ENCODE measurements around the gene PDLIM5. TPM values are rescaled to one million over a fixed set of nuclear protein-coding genes. Genes with fewer than 3 reads are reported as not detected.

The PDLIM5 gene
- total and polyA plus RNA-seq, 2 of the 8 experiments (the other 6 are each of a cell fraction or from before 2014, with no cell fraction given): 37.3 to 62.1 TPM

GRCh38 chr4:94415448-94415847 lies 36.3 kb upstream of the PDLIM5 start:
- Histone ChIP-seq H3K36me3 (ENCODE audit: control insufficient read depth in 2 of 4, insufficient read depth in 4 of 4, low read length in 3 of 4) (no peaks in the 10 kb centered on the region), H4K8ac (ENCODE audit: extremely low read depth, insufficient read depth, low read length) (no peak overlapping the region), H3K4ac (replicated peaks; ENCODE audit: insufficient read length, low read depth, low read length) (no peak overlapping the region), H3K79me1 (ENCODE audit: low read depth, low read length) (no peaks in the 10 kb centered on the region), H3K23ac (ENCODE audit: insufficient read length) (no peak overlapping the region), H3K9ac (replicated peaks in 1 of 4; ENCODE audit: extremely low read depth in 1 of 4, low read depth in 3 of 4, low read length in 3 of 4) (no peak overlapping the region), H3K9me3 (ENCODE audit: insufficient read depth in 2 of 2, low read depth in 1 of 2, low read length in 1 of 2) (peaks cover 0 to 3% of the 10 kb centered on the region in 2 experiments; a peak in 1 of 4 replicates), H3K27ac (ENCODE audit: low read depth, low read length) (no peak overlapping the region), H3K79me2 (ENCODE audit: control insufficient read depth in 1 of 2, insufficient read depth in 2 of 2, low read length in 2 of 2) (no peaks in the 10 kb centered on the region), H2BK15ac (ENCODE audit: low read length) (no peak overlapping the region), H3K4me3 (ENCODE audit: extremely low read depth in 1 of 4, insufficient read depth in 2 of 4, low read depth in 3 of 4, low read length in 4 of 4) (no peak overlapping the region), H3K27me3 (replicated peaks in 1 of 4; ENCODE audit: control insufficient read depth in 3 of 4, extremely low read depth in 1 of 4, insufficient read depth in 3 of 4, low read length in 3 of 4) (peaks cover 0 to 1% (median 0%) of the 10 kb centered on the region in 4 experiments; a peak in 1 of 7 replicates), H3K4me1 (replicated peaks in 1 of 4; ENCODE audit: control insufficient read depth in 3 of 4, insufficient read depth in 4 of 4, low read length in 3 of 4) (peaks cover 0 to 7% (median 4%) of the 10 kb centered on the region in 4 experiments; a peak in 3 of 7 replicates), H2AK5ac (ENCODE audit: low read depth, low read length) (no peak overlapping the region), H2BK12ac (ENCODE audit: low read depth, low read length) (no peak overlapping the region), H2BK120ac (replicated peaks; ENCODE audit: low read depth, low read length) (no peak overlapping the region), H2AFZ (ENCODE audit: low read length) (no peak overlapping the region), H4K5ac (ENCODE audit: insufficient read length, low read depth, low read length) (no peak overlapping the region), H3K4me2 (ENCODE audit: insufficient read depth in 1 of 2, low read depth in 2 of 2, low read length in 2 of 2) (no peak overlapping the region), H2BK5ac (ENCODE audit: low read depth, low read length) (no peak overlapping the region), H3K18ac (ENCODE audit: extremely low read depth, low read length) (no peak overlapping the region), H4K20me1 (replicated peaks in 1 of 2; ENCODE audit: control insufficient read depth in 1 of 2, insufficient read depth in 2 of 2, low read length in 2 of 2) (no peaks in the 10 kb centered on the region), H3K14ac (ENCODE audit: insufficient read length) (no peak overlapping the region), H4K91ac (replicated peaks; ENCODE audit: insufficient read length, low read length) (no peak overlapping the region), H3K56ac (replicated peaks; ENCODE audit: insufficient read length, low read depth, low read length) (no peak overlapping the region), H2BK20ac (ENCODE audit: low read length) (no peak overlapping the region), H3K23me2 (ENCODE audit: low read depth, low read length) (no peaks in the 10 kb centered on the region)
- 90% methylated on average over 3 of the region's 3 CpGs; no CpG with 5 or more reads in 1 of the 2 experiments for WGBS, 2 experiments (ENCODE audit: extremely low coverage in 1 of 2, insufficient coverage in 1 of 2, insufficient read length in 1 of 2, insufficient replicate concordance in 2 of 2, low coverage in 1 of 2, low lambda C conversion rate in 2 of 2, missing lambda C conversion rate in 1 of 2)
- CTCF ChIA-PET (ENCODE audit: partially characterized antibody): interaction anchor here (0.6 kb wide), 1 partner anchor 73 kb away, joined by 4 read pairs; no protein-coding TSS in a partner anchor
- POLR2A ChIA-PET (ENCODE audit: partially characterized antibody): interaction anchor here (0.6 kb wide), 1 partner anchor 38 kb away, joined by 3 read pairs; no protein-coding TSS in a partner anchor
- DNase-seq (ENCODE audit: low read depth in 1 of 2, low spot score in 2 of 2) (no peak), FAIRE-seq (no peak)
- TF ChIP-seq KDM1A (IDR thresholded peaks at IDR 0.05; ENCODE audit: borderline replicate concordance, low read length) (no peak), HDAC6 (IDR thresholded peaks at IDR 0.05; ENCODE audit: low read depth, low read length) (no peak), YY1 (IDR thresholded peaks at IDR 0.05; ENCODE audit: low read depth, low read length) (no peak), JUN (IDR thresholded peaks at IDR 0.05; ENCODE audit: low read depth, low read length) (no peak), KDM4A (IDR thresholded peaks at IDR 0.05; ENCODE audit: low read depth, low read length, severe bottlenecking) (no peak), USF2 (IDR thresholded peaks at IDR 0.05; ENCODE audit: low read length) (no peak), ATF3 (IDR thresholded peaks at IDR 0.05; ENCODE audit: insufficient read depth, low read depth, low read length) (no peak)

All from H1 (cell line).